Calu3 (cell line): ENCODE measurements around the gene AGTR1. TPM values are rescaled to one million over a fixed set of nuclear protein-coding genes. Genes with fewer than 3 reads are reported as not detected.
A peak's percentile ranks its signal among the peaks of the same experiment; 100 is the strongest.

Experiments used
- BruUV-seq: library from RNA; stranded (reverse); fragments of 400-500 nt; replicated peaks from 2 replicates; lab custom pipeline; 2021; lab: Mats Ljungman, UMichigan
- CTCF ChIA-PET: fragments of 300-600 bp; sonication (Branson Sonifier 250); formaldehyde crosslinking; loops from one replicate; lab custom pipeline; 2022; ENCODE audit warnings: antibody characterized with exemption; lab: Charles Lee
- DNase-seq: peaks from one replicate; pipeline ENCODE4 v3.0.0; 2022
- H3K27ac Mint-ChIP-seq: one replicate; pipeline ENCODE4 v1.8.0; 2022; ENCODE audit warnings: mixed read lengths; ENCODE audit not compliant: unreplicated experiment
- H3K27me3 Mint-ChIP-seq: one replicate; pipeline ENCODE4 v1.8.0; 2022; ENCODE audit warnings: mixed read lengths; ENCODE audit not compliant: unreplicated experiment
- H3K36me3 Mint-ChIP-seq: one replicate; pipeline ENCODE4 v1.8.0; 2022; ENCODE audit warnings: mild to moderate bottlenecking, moderate library complexity, mixed read lengths; ENCODE audit not compliant: insufficient read depth, unreplicated experiment
- H3K4me1 Mint-ChIP-seq: one replicate; pipeline ENCODE4 v1.8.0; 2022; ENCODE audit warnings: mild to moderate bottlenecking, low read depth, mixed read lengths; ENCODE audit not compliant: unreplicated experiment
- H3K4me3 Mint-ChIP-seq: one replicate; pipeline ENCODE4 v1.8.0; 2022; ENCODE audit warnings: mild to moderate bottlenecking, low read depth, moderate library complexity, mixed read lengths; ENCODE audit not compliant: unreplicated experiment
- H3K9me3 Mint-ChIP-seq: one replicate; pipeline ENCODE4 v1.8.0; 2022; ENCODE audit warnings: low read depth, mixed read lengths; ENCODE audit not compliant: unreplicated experiment
- CTCF ChIP-seq: fragments of 200-600 bp; IDR thresholded peaks from one replicate; pipeline ENCODE4 v1.8.0; 2022; ENCODE audit warnings: antibody characterized with exemption; ENCODE audit not compliant: unreplicated experiment
- intact Hi-C: fragments of 100-400 bp; cut with micrococcal nuclease; formaldehyde crosslinking; loops from one replicate; pipeline ENCODE4 v1.10.0; 2022; ENCODE audit not compliant: unreplicated experiment
- total RNA-seq: library from RNA; stranded (reverse); gene quantifications from 2 replicates; pipeline ENCODE4 v1.2.3, GENCODE V29; 2022

Gene AGTR1
- total RNA-seq, 1 experiment from 2014 or later = not detected

GRCh38 chr3:148682997-148683396, 14.7 kb upstream of the AGTR1 start:
- Mint-ChIP-seq H3K9me3 (no peaks in the 10 kb centered on the region), H3K4me3 (no peak overlapping the region), H3K4me1 (no peaks in the 10 kb centered on the region), H3K36me3 (no peaks in the 10 kb centered on the region), H3K27me3 (no peaks in the 10 kb centered on the region), H3K27ac (no peak overlapping the region)
- DNase-seq = no peak
- intact Hi-C loops = no loop called here
- no peak for TF ChIP-seq CTCF
- CTCF ChIA-PET = no interaction called here
- no TSS peak for BruUV-seq

GRCh38 chr3:148694116-148694515, 3.6 kb upstream of the AGTR1 start:
- Mint-ChIP-seq H3K9me3 (peaks cover 4% of the 10 kb centered on the region), H3K27me3 (peaks cover 11% of the 10 kb centered on the region), H3K27ac (no peak overlapping the region), H3K4me3 (no peak overlapping the region), H3K4me1 (peaks cover 8% of the 10 kb centered on the region), H3K36me3 (peaks cover 5% of the 10 kb centered on the region)
- BruUV-seq = no TSS peak
- intact Hi-C loops = no loop called here
- TF ChIP-seq CTCF = no peak
- CTCF ChIA-PET = no interaction called here
- no peak for DNase-seq

GRCh38 chr3:148698190-148698810, 597 bp downstream of the AGTR1 start:
- BruUV-seq = no TSS peak
- Mint-ChIP-seq H3K36me3 (peaks cover 5% of the 10 kb centered on the region), H3K27ac (no peak overlapping the region), H3K9me3 (no peaks in the 10 kb centered on the region), H3K27me3 (peaks cover 15% of the 10 kb centered on the region), H3K4me1 (peaks cover 8% of the 10 kb centered on the region), H3K4me3 (peak overlapping the region; percentile 79)
- no peak for DNase-seq
- intact Hi-C loops = no loop called here
- CTCF ChIA-PET = interaction anchor here (0.5 kb wide), 1 partner anchor 101 kb away, joined by 4 read pairs; no protein-coding TSS in a partner anchor
- TF ChIP-seq CTCF = no peak

GRCh38 chr3:148705314-148705713, 7.6 kb downstream of the AGTR1 start:
- Mint-ChIP-seq H3K27me3 (no peaks in the 10 kb centered on the region), H3K27ac (no peak overlapping the region), H3K36me3 (no peaks in the 10 kb centered on the region), H3K9me3 (no peaks in the 10 kb centered on the region), H3K4me1 (no peaks in the 10 kb centered on the region), H3K4me3 (no peak overlapping the region)
- no TSS peak for BruUV-seq
- DNase-seq = no peak
- TF ChIP-seq CTCF = no peak
- intact Hi-C loops = no loop called here
- CTCF ChIA-PET = no interaction called here
